Measurements from ENCODE around the gene LETM1. TPM values are rescaled to one million over a fixed set of nuclear protein-coding genes. Genes with fewer than 3 reads are reported as not detected.
A peak's percentile ranks its signal among the peaks of the same experiment; 100 is the strongest.

The LETM1 gene
- total and polyA plus RNA-seq, 2 of the 13 experiments (the other 11 are each of a cell fraction or from before 2014, with no cell fraction given) = 9.7 to 41.6 TPM

DNA sequence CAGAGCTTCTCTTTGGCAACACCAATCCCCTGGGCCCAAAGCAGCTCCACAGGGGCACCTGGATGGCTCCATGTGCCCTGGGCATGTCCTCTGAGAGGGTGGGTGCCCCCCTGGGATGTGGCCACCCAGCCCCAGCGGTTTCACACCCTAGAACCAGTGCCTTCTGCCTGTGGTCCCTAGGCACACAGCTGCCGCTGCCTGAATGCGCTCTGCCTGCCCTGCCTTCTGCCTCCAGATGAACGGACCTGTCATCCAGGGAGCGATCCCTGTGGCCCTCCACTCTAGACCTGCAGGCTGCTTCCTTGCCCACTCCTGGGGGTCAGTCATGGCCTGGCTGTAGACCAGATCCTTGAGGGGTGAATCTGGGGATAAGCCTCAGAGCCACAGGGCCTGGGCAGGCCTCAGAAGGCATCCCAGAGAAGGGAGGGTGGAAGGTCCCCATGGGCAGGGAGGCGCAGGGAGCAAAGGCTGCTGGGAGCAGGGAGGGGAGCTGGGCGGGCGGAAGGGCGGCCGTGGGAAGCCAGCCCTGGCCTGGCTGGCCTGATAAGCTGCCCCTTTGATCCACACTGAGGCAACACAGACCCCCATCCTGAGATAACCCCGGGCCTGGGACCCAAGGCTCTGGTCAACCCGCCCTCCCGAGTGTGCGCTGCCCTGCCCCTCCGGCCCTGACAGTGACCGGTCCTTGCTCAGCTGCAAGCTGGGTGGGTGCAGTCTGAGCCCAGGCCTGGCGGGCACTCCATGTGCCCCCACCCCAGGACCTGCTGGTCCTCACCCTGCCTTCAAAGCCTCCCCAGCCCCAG is 71.0 kb downstream of the LETM1 start (continued):
- TF ChIP-seq, protein P1, sequence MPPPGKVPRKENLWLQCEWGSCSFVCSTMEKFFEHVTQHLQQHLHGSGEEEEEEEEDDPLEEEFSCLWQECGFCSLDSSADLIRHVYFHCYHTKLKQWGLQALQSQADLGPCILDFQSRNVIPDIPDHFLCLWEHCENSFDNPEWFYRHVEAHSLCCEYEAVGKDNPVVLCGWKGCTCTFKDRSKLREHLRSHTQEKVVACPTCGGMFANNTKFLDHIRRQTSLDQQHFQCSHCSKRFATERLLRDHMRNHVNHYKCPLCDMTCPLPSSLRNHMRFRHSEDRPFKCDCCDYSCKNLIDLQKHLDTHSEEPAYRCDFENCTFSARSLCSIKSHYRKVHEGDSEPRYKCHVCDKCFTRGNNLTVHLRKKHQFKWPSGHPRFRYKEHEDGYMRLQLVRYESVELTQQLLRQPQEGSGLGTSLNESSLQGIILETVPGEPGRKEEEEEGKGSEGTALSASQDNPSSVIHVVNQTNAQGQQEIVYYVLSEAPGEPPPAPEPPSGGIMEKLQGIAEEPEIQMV (CRISPR knock-in tag; IDR thresholded peaks at IDR 0.05; ENCODE audit: low read depth) = peak; percentile 88
- no peak for TF ChIP-seq STAT5B (CRISPR knock-in tag; IDR thresholded peaks at IDR 0.05)
- TF ChIP-seq ZNF878 (CRISPR knock-in tag; IDR thresholded peaks at IDR 0.05) = no peak
- no peak for TF ChIP-seq ZNF282 (IDR thresholded peaks at IDR 0.05; ENCODE audit: partially characterized antibody)
- TF ChIP-seq ZNF775 (CRISPR knock-in tag; IDR thresholded peaks at IDR 0.05; ENCODE audit: borderline replicate concordance) = no peak
- no peak for TF ChIP-seq ZSCAN9 (CRISPR knock-in tag; IDR thresholded peaks at IDR 0.05; ENCODE audit: borderline replicate concordance)
- 0 out of 2 replicates have a peak, but pooled peaks have one; percentile 21 for TF ChIP-seq CHCHD3 (CRISPR knock-in tag; IDR thresholded peaks at IDR 0.05)
- TF ChIP-seq ZNF12 (CRISPR knock-in tag; IDR thresholded peaks at IDR 0.05) = no peak
- TF ChIP-seq ZNF354B (CRISPR knock-in tag; IDR thresholded peaks at IDR 0.05) = no peak
- peak; percentile 78 for TF ChIP-seq KDM2A (CRISPR knock-in tag; IDR thresholded peaks at IDR 0.05; ENCODE audit: borderline replicate concordance, low read depth)
- no peak for TF ChIP-seq GZF1 (CRISPR knock-in tag; IDR thresholded peaks at IDR 0.05)
- no peak; the same call in 1 of the 2 replicates for TF ChIP-seq RBAK (CRISPR knock-in tag; IDR thresholded peaks at IDR 0.05)
- TF ChIP-seq, protein P2, sequence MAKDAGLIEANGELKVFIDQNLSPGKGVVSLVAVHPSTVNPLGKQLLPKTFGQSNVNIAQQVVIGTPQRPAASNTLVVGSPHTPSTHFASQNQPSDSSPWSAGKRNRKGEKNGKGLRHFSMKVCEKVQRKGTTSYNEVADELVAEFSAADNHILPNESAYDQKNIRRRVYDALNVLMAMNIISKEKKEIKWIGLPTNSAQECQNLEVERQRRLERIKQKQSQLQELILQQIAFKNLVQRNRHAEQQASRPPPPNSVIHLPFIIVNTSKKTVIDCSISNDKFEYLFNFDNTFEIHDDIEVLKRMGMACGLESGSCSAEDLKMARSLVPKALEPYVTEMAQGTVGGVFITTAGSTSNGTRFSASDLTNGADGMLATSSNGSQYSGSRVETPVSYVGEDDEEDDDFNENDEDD (CRISPR knock-in tag; IDR thresholded peaks at IDR 0.05; ENCODE audit: borderline replicate concordance) = peak; percentile 31; the same call in 1 of the 2 replicates
- no peak for TF ChIP-seq ZNF335 (CRISPR knock-in tag; IDR thresholded peaks at IDR 0.05)
- TF ChIP-seq, protein P3, sequence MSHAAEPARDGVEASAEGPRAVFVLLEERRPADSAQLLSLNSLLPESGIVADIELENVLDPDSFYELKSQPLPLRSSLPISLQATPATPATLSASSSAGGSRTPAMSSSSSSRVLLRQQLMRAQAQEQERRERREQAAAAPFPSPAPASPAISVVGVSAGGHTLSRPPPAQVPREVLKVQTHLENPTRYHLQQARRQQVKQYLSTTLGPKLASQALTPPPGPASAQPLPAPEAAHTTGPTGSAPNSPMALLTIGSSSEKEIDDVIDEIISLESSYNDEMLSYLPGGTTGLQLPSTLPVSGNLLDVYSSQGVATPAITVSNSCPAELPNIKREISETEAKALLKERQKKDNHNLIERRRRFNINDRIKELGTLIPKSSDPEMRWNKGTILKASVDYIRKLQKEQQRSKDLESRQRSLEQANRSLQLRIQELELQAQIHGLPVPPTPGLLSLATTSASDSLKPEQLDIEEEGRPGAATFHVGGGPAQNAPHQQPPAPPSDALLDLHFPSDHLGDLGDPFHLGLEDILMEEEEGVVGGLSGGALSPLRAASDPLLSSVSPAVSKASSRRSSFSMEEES (CRISPR knock-in tag; IDR thresholded peaks at IDR 0.05) = no peak; the same call in 1 of the 2 replicates
- no peak for TF ChIP-seq ARNT (IDR thresholded peaks at IDR 0.05)
- no peak for TF ChIP-seq SETDB1 (CRISPR knock-in tag; IDR thresholded peaks at IDR 0.05; ENCODE audit: borderline replicate concordance)
- TF ChIP-seq MAFK (conservative IDR thresholded peaks at IDR 0.05 in 1 of 2, IDR thresholded peaks at IDR 0.05 in 1 of 2; ENCODE audit: low read length in 2 of 2) = no peak
- peak; percentile 63 for TF ChIP-seq ELF3 (CRISPR knock-in tag; IDR thresholded peaks at IDR 0.05)
- TF ChIP-seq SRSF1 (optimal IDR thresholded peaks at IDR 0.05; ENCODE audit: low read depth, low read length) = peak; percentile 18
- no peak for TF ChIP-seq NAIF1 (CRISPR knock-in tag; IDR thresholded peaks at IDR 0.05; ENCODE audit: borderline replicate concordance)
- no peak for TF ChIP-seq ZNF761 (CRISPR knock-in tag; conservative IDR thresholded peaks at IDR 0.05)
- peak; percentile 39; the same call in 1 of the 2 replicates for TF ChIP-seq FOXJ3 (CRISPR knock-in tag; IDR thresholded peaks at IDR 0.05; ENCODE audit: borderline replicate concordance)
- TF ChIP-seq, protein P4, sequence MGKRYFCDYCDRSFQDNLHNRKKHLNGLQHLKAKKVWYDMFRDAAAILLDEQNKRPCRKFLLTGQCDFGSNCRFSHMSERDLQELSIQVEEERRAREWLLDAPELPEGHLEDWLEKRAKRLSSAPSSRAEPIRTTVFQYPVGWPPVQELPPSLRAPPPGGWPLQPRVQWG (CRISPR knock-in tag; IDR thresholded peaks at IDR 0.05; ENCODE audit: borderline replicate concordance, low read depth) = no peak
- TF ChIP-seq ZNF629 (CRISPR knock-in tag; conservative IDR thresholded peaks at IDR 0.05) = no peak
- TF ChIP-seq SRY (CRISPR knock-in tag; IDR thresholded peaks at IDR 0.05) = 0 out of 2 replicates have a peak, but pooled peaks have one; percentile 16
- no peak for TF ChIP-seq CHD2 (IDR thresholded peaks at IDR 0.05; ENCODE audit: low read depth, low read length)
- TF ChIP-seq ATF1 (CRISPR knock-in tag; IDR thresholded peaks at IDR 0.05) = no peak
- TF ChIP-seq ZFP1 (CRISPR knock-in tag; IDR thresholded peaks at IDR 0.05) = no peak
